ENCODE data around the gene VMP1.
"Not testable (repeated sequence)": the region's sequence is repeated elsewhere in the genome, so short reads cannot be mapped to it uniquely, and the experiment has no call there.

The VMP1 gene

GRCh38 chr17:59780548-59780947 lies 73.1 kb downstream of the VMP1 start:
- not testable (repeated sequence) for DNase-seq (ENCODE audit: low spot score)

GRCh38 chr17:59783221-59784047 lies 76.0 kb downstream of the VMP1 start:
- DNase-seq (ENCODE audit: low spot score) = peak; percentile 92

- peak; percentile 43 for DNase-seq (ENCODE audit: low spot score)
These were observed 77.8 kb downstream of the VMP1 start for GRCh38 chr17:59785091-59785799.

- DNase-seq (ENCODE audit: low spot score) = no peak
These were observed 78.7 kb downstream of the VMP1 start for GRCh38 chr17:59786213-59786535.

- DNase-seq (ENCODE audit: low spot score) = peak; percentile 99
These were observed 79.3 kb downstream of the VMP1 start for GRCh38 chr17:59786536-59787319.

- DNase-seq (ENCODE audit: low spot score) = not testable (repeated sequence)
These were observed 82.4 kb downstream of the VMP1 start for GRCh38 chr17:59789849-59790248.

- DNase-seq (ENCODE audit: low spot score) = not testable (repeated sequence)
These were observed 83.0 kb downstream of the VMP1 start for GRCh38 chr17:59790418-59790817.

- DNase-seq (ENCODE audit: low spot score) = no peak
These were observed 83.5 kb downstream of the VMP1 start for GRCh38 chr17:59790910-59791309.

GRCh38 chr17:59791603-59792457 lies 84.4 kb downstream of the VMP1 start:
- no peak for DNase-seq (ENCODE audit: low spot score)

GRCh38 chr17:59792458-59792823 lies 85.0 kb downstream of the VMP1 start:
- not testable (repeated sequence) for DNase-seq (ENCODE audit: low spot score)

GRCh38 chr17:59793205-59793604 lies 85.8 kb downstream of the VMP1 start:
- DNase-seq (ENCODE audit: low spot score) = no peak

- DNase-seq (ENCODE audit: low spot score) = no peak
These were observed 88.7 kb downstream of the VMP1 start for GRCh38 chr17:59796138-59796537.

GRCh38 chr17:59796785-59797205 lies 89.3 kb downstream of the VMP1 start:
- DNase-seq (ENCODE audit: low spot score) = no peak

- no peak for DNase-seq (ENCODE audit: low spot score)
These were observed 90.7 kb downstream of the VMP1 start for GRCh38 chr17:59798111-59798510.

- no peak for DNase-seq (ENCODE audit: low spot score)
These were observed 93.1 kb downstream of the VMP1 start for GRCh38 chr17:59800530-59800942.

- DNase-seq (ENCODE audit: low spot score) = no peak
These were observed 94.7 kb downstream of the VMP1 start for GRCh38 chr17:59802160-59802559.

- DNase-seq (ENCODE audit: low spot score) = no peak
These were observed 97.5 kb downstream of the VMP1 start for GRCh38 chr17:59804901-59805465.

- DNase-seq (ENCODE audit: low spot score) = not testable (repeated sequence)
These were observed 98.9 kb downstream of the VMP1 start for GRCh38 chr17:59806322-59806721.

GRCh38 chr17:59807892-59808509 lies 100.5 kb downstream of the VMP1 start:
- no peak for DNase-seq (ENCODE audit: low spot score)

GRCh38 chr17:59810894-59811153 lies 103.4 kb downstream of the VMP1 start:
- DNase-seq (ENCODE audit: low spot score) = no peak

GRCh38 chr17:59811209-59811608 lies 103.8 kb downstream of the VMP1 start:
- DNase-seq (ENCODE audit: low spot score) = peak; percentile 34
